Calu3 (cell line): Measurements from ENCODE around the gene RGL2. TPM values are rescaled to one million over a fixed set of nuclear protein-coding genes. Genes with fewer than 3 reads are reported as not detected.
A peak's percentile ranks its signal among the peaks of the same experiment; 100 is the strongest.

Experiments used
- BruUV-seq: library from RNA; stranded (reverse); fragments of 400-500 nt; replicated peaks from 2 replicates; lab custom pipeline; 2021; lab: Mats Ljungman, UMichigan
- CTCF ChIA-PET: fragments of 300-600 bp; sonication (Branson Sonifier 250); formaldehyde crosslinking; loops from one replicate; lab custom pipeline; 2022; ENCODE audit warnings: antibody characterized with exemption; lab: Charles Lee
- DNase-seq: peaks from one replicate; pipeline ENCODE4 v3.0.0; 2022
- H3K27ac Mint-ChIP-seq: one replicate; pipeline ENCODE4 v1.8.0; 2022; ENCODE audit warnings: mixed read lengths; ENCODE audit not compliant: unreplicated experiment
- H3K27me3 Mint-ChIP-seq: one replicate; pipeline ENCODE4 v1.8.0; 2022; ENCODE audit warnings: mixed read lengths; ENCODE audit not compliant: unreplicated experiment
- H3K36me3 Mint-ChIP-seq: one replicate; pipeline ENCODE4 v1.8.0; 2022; ENCODE audit warnings: mild to moderate bottlenecking, moderate library complexity, mixed read lengths; ENCODE audit not compliant: insufficient read depth, unreplicated experiment
- H3K4me1 Mint-ChIP-seq: one replicate; pipeline ENCODE4 v1.8.0; 2022; ENCODE audit warnings: mild to moderate bottlenecking, low read depth, mixed read lengths; ENCODE audit not compliant: unreplicated experiment
- H3K4me3 Mint-ChIP-seq: one replicate; pipeline ENCODE4 v1.8.0; 2022; ENCODE audit warnings: mild to moderate bottlenecking, low read depth, moderate library complexity, mixed read lengths; ENCODE audit not compliant: unreplicated experiment
- H3K9me3 Mint-ChIP-seq: one replicate; pipeline ENCODE4 v1.8.0; 2022; ENCODE audit warnings: low read depth, mixed read lengths; ENCODE audit not compliant: unreplicated experiment
- CTCF ChIP-seq: fragments of 200-600 bp; IDR thresholded peaks from one replicate; pipeline ENCODE4 v1.8.0; 2022; ENCODE audit warnings: antibody characterized with exemption; ENCODE audit not compliant: unreplicated experiment
- intact Hi-C: fragments of 100-400 bp; cut with micrococcal nuclease; formaldehyde crosslinking; loops from one replicate; pipeline ENCODE4 v1.10.0; 2022; ENCODE audit not compliant: unreplicated experiment
- total RNA-seq: library from RNA; stranded (reverse); gene quantifications from 2 replicates; pipeline ENCODE4 v1.2.3, GENCODE V29; 2022

Gene RGL2
- total RNA-seq, 1 experiment from 2014 or later = 138 TPM

- Mint-ChIP-seq H3K9me3 (no peaks in the 10 kb centered on the region), H3K4me3 (peak overlapping the region; percentile 98), H3K4me1 (peaks cover 65% of the 10 kb centered on the region), H3K27ac (peak overlapping the region; percentile 97), H3K36me3 (peaks cover 98% of the 10 kb centered on the region), H3K27me3 (no peaks in the 10 kb centered on the region)
- CTCF ChIA-PET = no interaction called here
- DNase-seq = no peak
- no peak for TF ChIP-seq CTCF
- intact Hi-C loops = loop anchor here (5.0 kb wide), 1 partner anchor 76 kb away; the partner anchor contains the start of gene KIFC1
- no TSS peak for BruUV-seq
Measured at GRCh38 chr6:33315793-33316602, 17.3 kb upstream of the RGL2 start.

GRCh38 chr6:33314943-33315792, 16.4 kb upstream of the RGL2 start:
- H3K4me1 Mint-ChIP-seq = peaks cover 57% of the 10 kb centered on the region
- peak overlapping the region; percentile 98 for H3K4me3 Mint-ChIP-seq
- peak overlapping the region; percentile 97 for H3K27ac Mint-ChIP-seq
- DNase-seq = peak; percentile 81
- intact Hi-C loops = loop anchor here (5.0 kb wide), 1 partner anchor 77 kb away; the partner anchor contains the start of gene KIFC1
- no peak for TF ChIP-seq CTCF
- no peaks in the 10 kb centered on the region for H3K27me3 Mint-ChIP-seq
- H3K9me3 Mint-ChIP-seq = no peaks in the 10 kb centered on the region
- CTCF ChIA-PET = interaction anchor here (0.6 kb wide), 1 partner anchor 96 kb away, joined by 5 read pairs; the partner anchor contains the start of gene PHF1
- H3K36me3 Mint-ChIP-seq = peaks cover 98% of the 10 kb centered on the region
- BruUV-seq = no TSS peak

- DNase-seq = peak; percentile 67
Measured at GRCh38 chr6:33314515-33314942, 15.8 kb upstream of the RGL2 start.

More at GRCh38 chr6:33314515-33314942, 15.8 kb upstream of the RGL2 start:
- TF ChIP-seq CTCF = no peak
- Mint-ChIP-seq H3K4me3 (peak overlapping the region; percentile 98), H3K4me1 (peaks cover 51% of the 10 kb centered on the region), H3K27me3 (no peaks in the 10 kb centered on the region), H3K9me3 (no peaks in the 10 kb centered on the region), H3K36me3 (peaks cover 100% of the 10 kb centered on the region), H3K27ac (peak overlapping the region; percentile 97)
- CTCF ChIA-PET = no interaction called here
- BruUV-seq = no TSS peak
- intact Hi-C loops = no loop called here
